Type B pancreatic cell (in vitro differentiated cells): ENCODE data around the gene DOCK2. TPM values are rescaled to one million over a fixed set of nuclear protein-coding genes. Genes with fewer than 3 reads are reported as not detected.

ENCODE experiments used
- DNase-seq: peaks from one replicate; pipeline ENCODE4 v3.0.0; 2021; ENCODE audit warnings: mixed read lengths; ENCODE audit not compliant: unreplicated experiment; ENCODE audit errors: extremely low spot score
- H3K27ac Mint-ChIP-seq: 2 replicates; pipeline ENCODE4 v1.8.0; 2021; ENCODE audit warnings: mild to moderate bottlenecking, mixed read lengths
- H3K27me3 Mint-ChIP-seq: 2 replicates; pipeline ENCODE4 v1.8.0; 2021; ENCODE audit warnings: mixed read lengths
- H3K36me3 Mint-ChIP-seq: 2 replicates; pipeline ENCODE4 v1.8.0; 2021; ENCODE audit warnings: mixed read lengths
- H3K4me1 Mint-ChIP-seq: one replicate; pipeline ENCODE4 v1.8.0; 2021; ENCODE audit warnings: mixed read lengths; ENCODE audit not compliant: unreplicated experiment
- H3K4me3 Mint-ChIP-seq: 2 replicates; pipeline ENCODE4 v1.8.0; 2021; ENCODE audit warnings: mild to moderate bottlenecking, mixed read lengths
- H3K9me3 Mint-ChIP-seq: 2 replicates; pipeline ENCODE4 v1.8.0; 2021; ENCODE audit warnings: mixed read lengths
- total RNA-seq: library from RNA; stranded (reverse); gene quantifications from 2 replicates; pipeline ENCODE4 v1.2.1, GENCODE V29; 2021; ENCODE audit warnings: low replicate concordance
- TF ChIP-seq, protein P1 (sequence below): fragments of 200-600 bp; sonication (generic); conservative IDR thresholded peaks from 2 replicates; pipeline ENCODE4 v1.5.0; 2021; ENCODE audit warnings: antibody characterized with exemption, mild to moderate bottlenecking

DOCK2 gene
- total RNA-seq, 1 donor from 2014 or later, result 0.82 TPM

DNA sequence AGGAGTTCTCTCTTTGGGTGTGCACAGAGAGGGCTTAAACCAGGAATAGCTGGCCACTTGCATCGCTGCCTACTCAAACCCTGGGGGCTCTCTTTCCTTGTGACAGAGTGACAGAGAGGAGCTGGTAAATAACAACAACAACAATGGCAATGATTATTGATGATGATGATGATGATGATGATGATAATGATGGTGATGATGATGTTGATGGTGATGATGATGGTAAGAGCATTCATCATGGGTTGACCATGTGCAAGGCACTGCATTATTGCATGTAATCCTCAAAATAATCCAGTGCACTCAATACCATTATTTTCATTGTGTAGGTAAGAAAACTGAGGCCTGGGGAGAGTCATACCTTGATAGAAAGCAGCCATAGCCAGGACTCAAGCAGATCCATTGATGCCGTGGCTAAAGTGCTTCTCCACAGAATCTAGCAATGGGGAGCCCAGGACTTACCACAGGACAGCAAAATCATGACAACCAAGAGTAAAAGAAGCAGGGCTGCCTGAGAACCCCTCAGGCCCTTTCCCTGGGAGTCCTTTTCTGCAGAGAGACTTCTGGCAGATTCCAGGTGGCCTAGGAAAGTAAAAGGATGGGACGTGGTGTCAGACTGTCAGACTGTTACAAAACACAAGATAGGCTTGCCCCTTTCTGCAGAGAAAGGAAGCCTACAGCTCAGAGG is 473.5 kb downstream of the DOCK2 start:
- peak; percentile 27 for DNase-seq
- H3K36me3 Mint-ChIP-seq, result no peaks in the 10 kb centered on the region
- H3K4me1 Mint-ChIP-seq, result no peaks in the 10 kb centered on the region
- peaks cover 9% of the 10 kb centered on the region for H3K27me3 Mint-ChIP-seq
- no peaks in the 10 kb centered on the region for H3K9me3 Mint-ChIP-seq
- no peak overlapping the region for H3K27ac Mint-ChIP-seq
- TF ChIP-seq, protein P1, sequence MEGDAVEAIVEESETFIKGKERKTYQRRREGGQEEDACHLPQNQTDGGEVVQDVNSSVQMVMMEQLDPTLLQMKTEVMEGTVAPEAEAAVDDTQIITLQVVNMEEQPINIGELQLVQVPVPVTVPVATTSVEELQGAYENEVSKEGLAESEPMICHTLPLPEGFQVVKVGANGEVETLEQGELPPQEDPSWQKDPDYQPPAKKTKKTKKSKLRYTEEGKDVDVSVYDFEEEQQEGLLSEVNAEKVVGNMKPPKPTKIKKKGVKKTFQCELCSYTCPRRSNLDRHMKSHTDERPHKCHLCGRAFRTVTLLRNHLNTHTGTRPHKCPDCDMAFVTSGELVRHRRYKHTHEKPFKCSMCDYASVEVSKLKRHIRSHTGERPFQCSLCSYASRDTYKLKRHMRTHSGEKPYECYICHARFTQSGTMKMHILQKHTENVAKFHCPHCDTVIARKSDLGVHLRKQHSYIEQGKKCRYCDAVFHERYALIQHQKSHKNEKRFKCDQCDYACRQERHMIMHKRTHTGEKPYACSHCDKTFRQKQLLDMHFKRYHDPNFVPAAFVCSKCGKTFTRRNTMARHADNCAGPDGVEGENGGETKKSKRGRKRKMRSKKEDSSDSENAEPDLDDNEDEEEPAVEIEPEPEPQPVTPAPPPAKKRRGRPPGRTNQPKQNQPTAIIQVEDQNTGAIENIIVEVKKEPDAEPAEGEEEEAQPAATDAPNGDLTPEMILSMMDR, result no peak
- H3K4me3 Mint-ChIP-seq, result no peak overlapping the region

DNA sequence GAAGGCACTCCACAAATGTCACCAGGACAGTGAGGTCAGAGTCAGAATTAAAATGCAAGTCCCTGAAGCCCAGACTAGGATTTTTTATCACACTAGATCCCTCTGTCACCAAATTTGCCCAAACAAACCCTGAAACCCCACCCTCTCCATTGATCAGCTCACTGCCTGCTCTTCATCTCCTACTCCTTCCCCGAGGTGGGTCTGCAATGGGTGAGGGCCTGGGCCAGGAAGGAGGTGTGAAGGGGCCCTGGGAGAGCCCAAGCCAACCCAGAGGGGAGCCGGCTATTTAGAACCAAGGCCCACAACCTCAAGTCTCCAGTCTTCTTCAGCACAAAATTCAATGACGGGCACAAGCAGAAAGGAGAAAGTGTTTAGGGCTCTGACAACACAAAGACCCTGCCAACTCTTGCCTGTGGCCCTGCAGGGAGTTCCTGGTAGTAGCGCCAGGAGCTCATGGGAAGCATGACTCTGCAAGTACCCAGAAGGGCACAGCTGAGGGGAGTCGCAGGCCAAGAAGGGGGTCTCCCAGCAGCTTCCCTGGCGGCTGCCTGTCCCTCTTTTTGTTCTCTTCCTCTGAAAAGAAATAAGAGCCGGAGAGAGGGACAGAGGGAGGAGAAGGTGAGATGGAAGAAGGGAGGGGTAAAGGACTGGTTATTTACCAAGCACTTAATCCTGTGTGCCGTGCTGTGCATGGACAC is 474.2 kb downstream of the DOCK2 start:
- Mint-ChIP-seq H3K27me3 (peaks cover 9% of the 10 kb centered on the region), H3K4me3 (no peak overlapping the region), H3K36me3 (no peaks in the 10 kb centered on the region), H3K4me1 (no peaks in the 10 kb centered on the region), H3K9me3 (no peaks in the 10 kb centered on the region), H3K27ac (no peak overlapping the region)
- TF ChIP-seq, protein P1, result no peak
- DNase-seq, result peak; percentile 48

DNA sequence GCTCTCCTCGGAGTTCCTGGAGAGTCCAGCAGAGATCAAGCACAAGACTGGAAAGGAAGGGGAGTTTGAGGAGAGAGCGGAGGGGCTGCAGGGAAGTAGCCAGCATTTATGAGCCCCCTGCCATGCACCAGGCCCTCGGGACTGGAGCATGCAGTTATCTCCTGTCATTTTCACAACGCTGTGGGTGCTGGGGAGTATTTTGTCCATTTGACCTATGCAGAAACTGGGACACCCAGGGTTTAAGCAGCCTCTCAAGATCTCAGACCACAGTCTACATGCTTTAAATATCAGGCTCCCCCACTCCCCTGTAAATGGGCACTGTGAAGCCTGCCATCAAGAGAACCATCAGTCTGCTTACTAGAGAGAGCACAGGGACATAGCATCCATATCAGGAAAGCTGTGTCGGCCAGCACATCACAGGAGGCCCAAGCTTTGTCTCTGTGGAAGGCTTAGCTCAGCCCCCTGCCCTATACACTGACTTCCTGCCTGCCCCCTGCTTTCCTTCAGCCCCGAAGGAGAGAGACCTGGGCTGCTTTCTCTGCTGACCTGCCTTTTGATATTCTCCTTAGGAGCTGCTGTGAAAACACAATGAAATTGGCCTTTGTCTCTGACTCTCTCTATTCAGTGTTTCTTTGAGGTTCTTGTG is 475.9 kb downstream of the DOCK2 start:
- Mint-ChIP-seq H3K36me3 (no peaks in the 10 kb centered on the region), H3K4me3 (no peak overlapping the region), H3K9me3 (no peaks in the 10 kb centered on the region), H3K4me1 (no peaks in the 10 kb centered on the region), H3K27ac (no peak overlapping the region), H3K27me3 (peaks cover 2% of the 10 kb centered on the region)
- TF ChIP-seq, protein P1, result no peak
- peak; percentile 45 for DNase-seq

DNA sequence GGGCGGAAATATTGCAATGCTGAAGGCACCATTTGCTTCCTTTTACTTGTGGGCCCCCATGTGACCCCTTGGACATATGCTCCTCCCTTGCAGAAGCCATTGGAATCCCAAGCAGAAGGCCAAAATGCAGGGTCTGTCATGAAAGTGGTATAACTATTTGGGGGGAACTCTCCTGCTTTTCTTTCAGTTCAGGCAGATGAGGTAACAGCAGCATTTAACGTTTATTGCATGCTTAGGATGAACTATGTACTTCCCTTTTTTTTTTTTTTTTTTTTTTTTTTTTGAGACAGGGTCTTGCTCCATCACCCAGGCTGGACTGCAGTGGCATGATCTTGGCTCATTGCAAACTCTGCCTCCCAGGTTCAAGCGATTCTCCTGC is 476.4 kb downstream of the DOCK2 start:
- H3K27ac Mint-ChIP-seq, result no peak overlapping the region
- H3K4me3 Mint-ChIP-seq, result no peak overlapping the region
- no peaks in the 10 kb centered on the region for H3K36me3 Mint-ChIP-seq
- peak; percentile 16 for DNase-seq
- TF ChIP-seq, protein P1, result no peak
- H3K4me1 Mint-ChIP-seq, result no peaks in the 10 kb centered on the region
- H3K9me3 Mint-ChIP-seq, result no peaks in the 10 kb centered on the region
- H3K27me3 Mint-ChIP-seq, result peaks cover 5% of the 10 kb centered on the region

DNA sequence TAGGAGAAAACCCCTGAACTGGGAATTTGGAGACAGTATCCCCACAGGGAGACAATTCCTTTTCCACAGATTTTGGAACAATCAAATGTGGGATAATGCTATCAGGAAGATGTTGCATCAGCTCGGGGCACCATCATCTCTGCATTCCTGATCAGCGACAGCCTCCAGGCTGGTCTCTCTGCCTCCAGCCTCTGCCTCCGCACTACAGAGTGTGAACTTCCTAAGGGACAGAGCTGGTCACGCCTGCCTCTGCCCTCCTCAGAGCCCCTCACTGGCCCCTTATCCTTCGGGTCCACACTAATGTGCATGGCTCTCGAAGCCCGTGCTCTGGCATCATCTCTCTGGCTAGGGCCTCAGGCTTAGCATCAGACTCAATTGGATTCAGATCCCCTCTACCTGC is 477.2 kb downstream of the DOCK2 start:
- Mint-ChIP-seq H3K27ac (no peak overlapping the region), H3K9me3 (no peaks in the 10 kb centered on the region), H3K27me3 (peaks cover 7% of the 10 kb centered on the region), H3K36me3 (no peaks in the 10 kb centered on the region), H3K4me1 (no peaks in the 10 kb centered on the region), H3K4me3 (no peak overlapping the region)
- DNase-seq, result peak; percentile 59
- TF ChIP-seq, protein P1, result no peak
